HCT116 (cell line): ENCODE measurements around the gene ELK4. TPM values are rescaled to one million over a fixed set of nuclear protein-coding genes. Genes with fewer than 3 reads are reported as not detected.

Experiments used
- ATAC-seq: fragments of 200-7000 bp; cut with Tn5 transposase; 2 replicates; pipeline ENCODE4 v1.9.1; 2020; ENCODE audit warnings: mild to moderate bottlenecking, moderate library complexity
- BruUV-seq: library from RNA; stranded (reverse); fragments of 400-500 nt; replicated peaks from 2 replicates; lab custom pipeline; 2021; lab: Mats Ljungman, UMichigan
- CTCF ChIA-PET: fragments of 300-600 bp; sonication (Branson Sonifier 250); formaldehyde crosslinking; loops from one replicate; lab custom pipeline; 2021; ENCODE audit warnings: antibody characterized with exemption; lab: Charles Lee
- POLR2A ChIA-PET: fragments of 300-600, 350-600 bp; sonication (Branson Sonifier 250); formaldehyde crosslinking; loops from one replicate; lab custom pipeline; 2021; ENCODE audit warnings: antibody characterized with exemption; lab: Charles Lee
- RAD21 ChIA-PET, 2 experiments: fragments of 300-600 bp; sonication (Branson Sonifier 250); formaldehyde crosslinking; loops; one replicate each; lab custom pipeline; 2023; ENCODE audit warnings: low total read pairs in 2 of 2; ENCODE audit not compliant: uncharacterized antibody in 2 of 2, unreplicated experiment in 2 of 2, low non-redundant PET in 1 of 2; lab: Charles Lee
- DNase-seq: peaks from one replicate; pipeline ENCODE4 v3.0.0-alpha.2; 2010; ENCODE audit warnings: low read depth, low spot score
- H2AFZ ChIP-seq: fragments of 200-600 bp; shearing (Covaris generic), sonication (generic); 2 replicates; pipeline ENCODE4 v1.6.1; 2017; ENCODE audit warnings: low read depth, mixed run types, mixed read lengths, antibody characterized with exemption, low read length; ENCODE audit not compliant: poor library complexity, severe bottlenecking
- H3K27ac ChIP-seq: 2 replicates; pipeline ENCODE4 v1.5.1; 2012; ENCODE audit warnings: low read depth, low read length
- H3K27me3 ChIP-seq: fragments of 200-600 bp; sonication (generic); 2 replicates; pipeline ENCODE4 v1.6.1; 2016; ENCODE audit warnings: mixed run types, low read length, mixed read lengths; ENCODE audit not compliant: insufficient read depth
- H3K36me3 ChIP-seq, 2 experiments: fragments of 200-500 bp in 1 of 2; fragments of 200-600 bp in 1 of 2; sonication (Bioruptor generic) in 1 of 2; sonication (generic) in 1 of 2; 2 replicates each; pipeline versions ENCODE4 v1.5.1 to v1.6.1; 2014 to 2016; ENCODE audit warnings: low read length in 2 of 2, inconsistent platforms in 1 of 2, mixed read lengths in 1 of 2, mixed run types in 1 of 2; ENCODE audit not compliant: insufficient read depth in 2 of 2, control insufficient read depth in 1 of 2
- H3K4me1 ChIP-seq, 2 experiments: fragments of 200-600 bp in 1 of 2; sonication (generic) in 1 of 2; 2 replicates each; pipeline versions ENCODE4 v1.5.1 to v1.6.1; 2012 to 2017; ENCODE audit warnings: low read length in 2 of 2, inconsistent platforms in 1 of 2, mild to moderate bottlenecking in 1 of 2, mixed read lengths in 1 of 2, mixed run types in 1 of 2, moderate library complexity in 1 of 2; ENCODE audit not compliant: insufficient read depth in 2 of 2, control insufficient read depth in 1 of 2
- H3K4me2 ChIP-seq: fragments of 200-600 bp; sonication (generic); 2 replicates; pipeline ENCODE4 v1.6.1; 2017; ENCODE audit warnings: mixed run types, low read length, mixed read lengths
- H3K4me3 ChIP-seq, 2 experiments: fragments of 200-600 bp in 1 of 2; sonication (generic) in 1 of 2; replicated peaks in 1 of 2; 2 replicates each; pipeline ENCODE4 v1.5.1; 2011 to 2016; ENCODE audit warnings: low read length in 2 of 2, control low read depth in 1 of 2, low read depth in 1 of 2, mild to moderate bottlenecking in 1 of 2, mixed read lengths in 1 of 2, mixed run types in 1 of 2
- H3K79me2 ChIP-seq: fragments of 200-600 bp; sonication (generic); 2 replicates; pipeline ENCODE4 v1.6.1; 2017; ENCODE audit warnings: mild to moderate bottlenecking, mixed run types, low read length, moderate library complexity, mixed read lengths; ENCODE audit not compliant: insufficient read depth
- H3K9ac ChIP-seq: fragments of 200-600 bp; sonication (generic); 2 replicates; pipeline ENCODE4 v1.6.1; 2016; ENCODE audit warnings: low read length, mixed read lengths
- H3K9me2 ChIP-seq: fragments of 200-600 bp; sonication (generic), shearing (Covaris generic); 2 replicates; pipeline ENCODE4 v1.6.1; 2017; ENCODE audit warnings: mixed run types, mild to moderate bottlenecking, moderate library complexity; ENCODE audit not compliant: insufficient read depth
- H3K9me3 ChIP-seq, 2 experiments: fragments of 200-500 bp in 1 of 2; fragments of 200-600 bp in 1 of 2; sonication (Bioruptor generic) in 1 of 2; sonication (generic) in 1 of 2; 2 replicates each; pipeline ENCODE4 v1.6.1; 2014 to 2017; ENCODE audit warnings: low read length in 2 of 2, mixed read lengths in 2 of 2, inconsistent platforms in 1 of 2, low read depth in 1 of 2, mild to moderate bottlenecking in 1 of 2, mixed run types in 1 of 2, moderate library complexity in 1 of 2; ENCODE audit not compliant: control insufficient read depth in 1 of 2, insufficient read depth in 1 of 2
- H4K20me1 ChIP-seq: fragments of 200-600 bp; sonication (generic), shearing (Covaris generic); 2 replicates; pipeline ENCODE4 v1.6.1; 2017; ENCODE audit warnings: mixed run types, mild to moderate bottlenecking, moderate library complexity; ENCODE audit not compliant: insufficient read depth
- ATF3 ChIP-seq: IDR thresholded peaks from 2 replicates; pipeline ENCODE4 v1.6.1; 2012
- CEBPB ChIP-seq: IDR thresholded peaks from 2 replicates; pipeline ENCODE4 v1.6.1; 2012; ENCODE audit warnings: low read depth
- CTCF ChIP-seq, 3 experiments: fragments of 200-600 bp in 1 of 3; sonication (generic) in 1 of 3; IDR thresholded peaks in 2 of 3; conservative IDR thresholded peaks in 1 of 3; 2 replicates each; pipeline ENCODE4 v1.5.1; 2012 to 2017; ENCODE audit warnings: low read depth in 2 of 3, low read length in 2 of 3, antibody characterized with exemption in 1 of 3, borderline replicate concordance in 1 of 3, control low read depth in 1 of 3, mild to moderate bottlenecking in 1 of 3, mixed read lengths in 1 of 3, mixed run types in 1 of 3, moderate library complexity in 1 of 3; ENCODE audit not compliant: insufficient read depth in 1 of 3
- EGR1 ChIP-seq: IDR thresholded peaks from 2 replicates; pipeline ENCODE4 v1.6.1; 2012; ENCODE audit warnings: low read depth
- ELF1 ChIP-seq: IDR thresholded peaks from 2 replicates; pipeline ENCODE4 v1.6.1; 2012; ENCODE audit warnings: low read depth, borderline replicate concordance
- EZH2phosphoT487 ChIP-seq: fragments of 200-600 bp; IDR thresholded peaks from 2 replicates; pipeline ENCODE4 v1.6.1; 2018; ENCODE audit warnings: antibody characterized with exemption, borderline replicate concordance
- FOSL1 ChIP-seq: IDR thresholded peaks from 2 replicates; pipeline ENCODE4 v1.6.1; 2012; ENCODE audit warnings: low read depth
- JUND ChIP-seq: IDR thresholded peaks from 2 replicates; pipeline ENCODE4 v1.6.1; 2012
- POLR2A ChIP-seq: IDR thresholded peaks from 2 replicates; pipeline ENCODE4 v1.7.0; 2011; ENCODE audit warnings: borderline replicate concordance; ENCODE audit not compliant: insufficient read depth, insufficient read length; ENCODE audit errors: extremely low read depth
- RAD21 ChIP-seq: IDR thresholded peaks from 2 replicates; pipeline ENCODE4 v1.6.1; 2012; ENCODE audit warnings: low read depth, mild to moderate bottlenecking
- SIN3A ChIP-seq: IDR thresholded peaks from 2 replicates; pipeline ENCODE4 v1.6.1; 2012; ENCODE audit warnings: low read depth
- SP1 ChIP-seq: IDR thresholded peaks from 2 replicates; pipeline ENCODE4 v1.6.1; 2012; ENCODE audit warnings: low read depth
- SRF ChIP-seq: IDR thresholded peaks from 2 replicates; pipeline ENCODE4 v1.6.1; 2012; ENCODE audit warnings: low read depth
- TCF7L2 ChIP-seq: IDR thresholded peaks from 2 replicates; pipeline ENCODE4 v1.7.0; 2011; ENCODE audit warnings: borderline replicate concordance, inconsistent platforms; ENCODE audit not compliant: insufficient read depth, insufficient read length; ENCODE audit errors: extremely low read depth
- ZBTB33 ChIP-seq: IDR thresholded peaks from 2 replicates; pipeline ENCODE4 v1.6.1; 2011; ENCODE audit warnings: mild to moderate bottlenecking, low read length, moderate library complexity; ENCODE audit not compliant: insufficient replicate concordance; ENCODE audit errors: extremely low read depth
- ZFX ChIP-seq: fragments of 450-650 bp; IDR thresholded peaks from 2 replicates; pipeline ENCODE4 v1.6.1; 2017
- ZNF274 ChIP-seq: fragments of 200-500 bp; sonication (Bioruptor generic); IDR thresholded peaks from 2 replicates; pipeline ENCODE4 v1.6.1; 2014; ENCODE audit warnings: mild to moderate bottlenecking, low read depth, low read length, inconsistent platforms
- intact Hi-C: fragments of 100-400 bp; cut with micrococcal nuclease; formaldehyde crosslinking; loops from 2 replicates; pipeline ENCODE4 v1.10.0; 2022
- total RNA-seq: library from RNA; stranded (reverse); gene quantifications from one replicate; pipeline ENCODE4 v1.2.1, GENCODE V29; 2021; ENCODE audit not compliant: unreplicated experiment

The ELK4 gene
- total RNA-seq, 1 experiment from 2014 or later: 46.2 TPM

GRCh38 chr1:205616563-205617293 is 15.1 kb downstream of the ELK4 start:
- Histone ChIP-seq H3K4me2 (no peak overlapping the region), H2AFZ (no peak overlapping the region), H3K36me3 (peaks cover 9 to 28% of the 10 kb centered on the region in 2 experiments; a peak in 3 of 4 replicates), H3K4me1 (no peaks in the 10 kb centered on the region), H4K20me1 (no peaks in the 10 kb centered on the region), H3K4me3 (no peak overlapping the region), H3K9me2 (no peaks in the 10 kb centered on the region), H3K27ac (no peak overlapping the region), H3K9me3 (no peaks in the 10 kb centered on the region), H3K79me2 (peaks cover 10% of the 10 kb centered on the region; the same call in 1 of the 2 replicates), H3K27me3 (no peaks in the 10 kb centered on the region), H3K9ac (no peak overlapping the region)
- DNase-seq: no peak
- CTCF ChIA-PET: no interaction called here
- TF ChIP-seq SIN3A: no peak
- no peak for TF ChIP-seq RAD21
- no peak for TF ChIP-seq ELF1
- RAD21 ChIA-PET: no interaction called here
- ATAC-seq: no peak
- intact Hi-C loops: no loop called here
- BruUV-seq: no TSS peak
- POLR2A ChIA-PET: no interaction called here

GRCh38 chr1:205615789-205616188 is 16.0 kb downstream of the ELK4 start:
- no peaks in the 10 kb centered on the region for H3K4me1 ChIP-seq
- ATAC-seq (no peak), DNase-seq (no peak)
- ChIA-PET RAD21 (no interaction called here), POLR2A (no interaction called here), CTCF (no interaction called here)
- H3K4me2 ChIP-seq: no peak overlapping the region
- H2AFZ ChIP-seq: no peak overlapping the region
- H3K9me3 ChIP-seq: no peaks in the 10 kb centered on the region
- H3K79me2 ChIP-seq: peaks cover 18% of the 10 kb centered on the region; the same call in 1 of the 2 replicates
- H3K27ac ChIP-seq: no peak overlapping the region
- no peak overlapping the region for H3K4me3 ChIP-seq
- peaks cover 9 to 32% of the 10 kb centered on the region in 2 experiments; a peak in 3 of 4 replicates for H3K36me3 ChIP-seq
- H3K9me2 ChIP-seq: no peaks in the 10 kb centered on the region
- TSS peak; percentile 9 for BruUV-seq
- intact Hi-C loops: no loop called here
- H4K20me1 ChIP-seq: no peaks in the 10 kb centered on the region
- no peak overlapping the region for H3K9ac ChIP-seq
- no peaks in the 10 kb centered on the region for H3K27me3 ChIP-seq
- TF ChIP-seq TCF7L2: no peak
- no peak for TF ChIP-seq EZH2phosphoT487
- no peak for TF ChIP-seq SIN3A
- no peak for TF ChIP-seq ZNF274
- no peak for TF ChIP-seq EGR1
- no peak for TF ChIP-seq SRF
- TF ChIP-seq ATF3: no peak
- no peak for TF ChIP-seq SP1
- no peak for TF ChIP-seq FOSL1
- no peak for TF ChIP-seq ZFX
- no peak for TF ChIP-seq JUND
- no peak for TF ChIP-seq ELF1
- no peak for TF ChIP-seq ZBTB33
- TF ChIP-seq CTCF (IDR thresholded peaks at IDR 0.05 in 2 of 3, conservative IDR thresholded peaks at IDR 0.05 in 1 of 3; ENCODE audit: borderline replicate concordance in 1 of 3, insufficient read depth in 1 of 3, low read depth in 2 of 3, low read length in 2 of 3): no peak
- TF ChIP-seq POLR2A: no peak
- no peak for TF ChIP-seq CEBPB
